Activated B cell treated with CpG ODN at 0.5 μM for 24 hours (primary cell): Measurements from ENCODE around the gene ASB4. TPM values are rescaled to one million over a fixed set of nuclear protein-coding genes. Genes with fewer than 3 reads are reported as not detected.

Experiments used
- ATAC-seq: fragments of 200-7000 bp; cut with Tn5 transposase; one replicate; pipeline ENCODE4 v1.10.0; 2021; ENCODE audit warnings: low read depth, mild to moderate bottlenecking, moderate library complexity
- CTCF ChIA-PET: fragments of 350-600 bp; sonication (Branson Sonifier 250); formaldehyde crosslinking; loops from one replicate; lab custom pipeline; 2021; ENCODE audit warnings: antibody characterized with exemption; lab: Charles Lee
- POLR2A ChIA-PET: fragments of 350-600 bp; sonication (Branson Sonifier 250); formaldehyde crosslinking; loops from one replicate; lab custom pipeline; 2021; ENCODE audit warnings: antibody characterized with exemption; lab: Charles Lee
- DNase-seq: peaks from one replicate; pipeline ENCODE4 v3.0.0; 2022
- H3K27ac Mint-ChIP-seq: one replicate; pipeline ENCODE4 v1.8.0; 2020; ENCODE audit warnings: mixed read lengths
- H3K27me3 Mint-ChIP-seq: one replicate; pipeline ENCODE4 v1.8.0; 2021; ENCODE audit warnings: mixed read lengths
- H3K36me3 Mint-ChIP-seq: one replicate; pipeline ENCODE4 v1.8.0; 2021; ENCODE audit warnings: low read depth, mixed read lengths
- H3K4me1 Mint-ChIP-seq: one replicate; pipeline ENCODE4 v1.8.0; 2021; ENCODE audit warnings: mixed read lengths
- H3K4me3 Mint-ChIP-seq: one replicate; pipeline ENCODE4 v1.8.0; 2020; ENCODE audit warnings: mild to moderate bottlenecking, mixed read lengths
- H3K9me3 Mint-ChIP-seq: one replicate; pipeline ENCODE4 v1.8.0; 2020; ENCODE audit warnings: mixed read lengths
- CTCF ChIP-seq: fragments of 200-600 bp; IDR thresholded peaks from one replicate; pipeline ENCODE4 v1.8.0; 2022; ENCODE audit warnings: antibody characterized with exemption, mild to moderate bottlenecking
- intact Hi-C: fragments of 100-400 bp; cut with micrococcal nuclease; formaldehyde crosslinking; loops from one replicate; pipeline ENCODE4 v1.15.1; 2024
- total RNA-seq: library from RNA; stranded (reverse); gene quantifications from 2 replicates; pipeline ENCODE4 v1.2.3, GENCODE V29; 2022

ASB4 gene
- total RNA-seq, 1 donor from 2014 or later: not detected

- DNase-seq (no peak), ATAC-seq (no peak)
- ChIA-PET POLR2A (no interaction called here), CTCF (interaction anchor here (0.6 to 5.0 kb wide), 4 partner anchors 17 to 148 kb away, joined by 3 to 47 read pairs (median 4); no protein-coding TSS in a partner anchor)
- Mint-ChIP-seq H3K27ac (no peak overlapping the region), H3K27me3 (no peaks in the 10 kb centered on the region), H3K4me1 (peaks cover 9% of the 10 kb centered on the region), H3K4me3 (no peak overlapping the region), H3K9me3 (no peaks in the 10 kb centered on the region), H3K36me3 (no peaks in the 10 kb centered on the region)
- intact Hi-C loops: no loop called here
- TF ChIP-seq CTCF: no peak
Measured at GRCh38 chr7:95543312-95543711, 57.6 kb downstream of the ASB4 start.

GRCh38 chr7:95544171-95544570 is 58.4 kb downstream of the ASB4 start:
- DNase-seq (no peak), ATAC-seq (no peak)
- TF ChIP-seq CTCF: no peak
- Mint-ChIP-seq H3K4me1 (peaks cover 9% of the 10 kb centered on the region), H3K27ac (no peak overlapping the region), H3K9me3 (no peaks in the 10 kb centered on the region), H3K36me3 (no peaks in the 10 kb centered on the region), H3K4me3 (no peak overlapping the region), H3K27me3 (no peaks in the 10 kb centered on the region)
- intact Hi-C loops: no loop called here
- POLR2A ChIA-PET: no interaction called here
- CTCF ChIA-PET: interaction anchor here (0.6 to 5.0 kb wide), 5 partner anchors 18 to 148 kb away, joined by 3 to 47 read pairs (median 3); no protein-coding TSS in a partner anchor

GRCh38 chr7:95545007-95545615 is 59.4 kb downstream of the ASB4 start:
- Mint-ChIP-seq H3K27me3 (no peaks in the 10 kb centered on the region), H3K27ac (no peak overlapping the region), H3K36me3 (no peaks in the 10 kb centered on the region), H3K9me3 (no peaks in the 10 kb centered on the region), H3K4me1 (peaks cover 9% of the 10 kb centered on the region), H3K4me3 (no peak overlapping the region)
- intact Hi-C loops: no loop called here
- POLR2A ChIA-PET: no interaction called here
- CTCF ChIA-PET: interaction anchor here (1.0 to 5.0 kb wide), 6 partner anchors 18 to 145 kb away, joined by 3 to 47 read pairs (median 5); no protein-coding TSS in a partner anchor
- ATAC-seq (no peak), DNase-seq (no peak)
- no peak for TF ChIP-seq CTCF

GRCh38 chr7:95545673-95546072 is 59.9 kb downstream of the ASB4 start:
- H3K36me3 Mint-ChIP-seq: no peaks in the 10 kb centered on the region
- no peak overlapping the region for H3K4me3 Mint-ChIP-seq
- H3K27ac Mint-ChIP-seq: no peak overlapping the region
- ATAC-seq (no peak), DNase-seq (no peak)
- ChIA-PET CTCF (interaction anchor here (0.6 to 5.0 kb wide), 6 partner anchors 19 to 145 kb away, joined by 3 to 47 read pairs (median 5); no protein-coding TSS in a partner anchor), POLR2A (no interaction called here)
- intact Hi-C loops: no loop called here
- no peak for TF ChIP-seq CTCF
- peaks cover 9% of the 10 kb centered on the region for H3K4me1 Mint-ChIP-seq
- H3K27me3 Mint-ChIP-seq: no peaks in the 10 kb centered on the region
- H3K9me3 Mint-ChIP-seq: no peaks in the 10 kb centered on the region

- POLR2A ChIA-PET: no interaction called here
- CTCF ChIA-PET: interaction anchor here (0.6 to 5.0 kb wide), 3 partner anchors 35 to 141 kb away, joined by 3 to 47 read pairs (median 13); no protein-coding TSS in a partner anchor
- peaks cover 9% of the 10 kb centered on the region for H3K4me1 Mint-ChIP-seq
- no peak for TF ChIP-seq CTCF
- no peaks in the 10 kb centered on the region for H3K27me3 Mint-ChIP-seq
- no peaks in the 10 kb centered on the region for H3K9me3 Mint-ChIP-seq
- DNase-seq: no peak
- no peak overlapping the region for H3K27ac Mint-ChIP-seq
- ATAC-seq: no peak
- intact Hi-C loops: no loop called here
- H3K36me3 Mint-ChIP-seq: no peaks in the 10 kb centered on the region
- H3K4me3 Mint-ChIP-seq: no peak overlapping the region
Measured at GRCh38 chr7:95546647-95547046, 60.9 kb downstream of the ASB4 start.
